Measurements from ENCODE around the gene VARS2.
"Not testable (repeated sequence)": the region's sequence is repeated elsewhere in the genome, so short reads cannot be mapped to it uniquely, and the experiment has no call there.

VARS2 gene

DNA sequence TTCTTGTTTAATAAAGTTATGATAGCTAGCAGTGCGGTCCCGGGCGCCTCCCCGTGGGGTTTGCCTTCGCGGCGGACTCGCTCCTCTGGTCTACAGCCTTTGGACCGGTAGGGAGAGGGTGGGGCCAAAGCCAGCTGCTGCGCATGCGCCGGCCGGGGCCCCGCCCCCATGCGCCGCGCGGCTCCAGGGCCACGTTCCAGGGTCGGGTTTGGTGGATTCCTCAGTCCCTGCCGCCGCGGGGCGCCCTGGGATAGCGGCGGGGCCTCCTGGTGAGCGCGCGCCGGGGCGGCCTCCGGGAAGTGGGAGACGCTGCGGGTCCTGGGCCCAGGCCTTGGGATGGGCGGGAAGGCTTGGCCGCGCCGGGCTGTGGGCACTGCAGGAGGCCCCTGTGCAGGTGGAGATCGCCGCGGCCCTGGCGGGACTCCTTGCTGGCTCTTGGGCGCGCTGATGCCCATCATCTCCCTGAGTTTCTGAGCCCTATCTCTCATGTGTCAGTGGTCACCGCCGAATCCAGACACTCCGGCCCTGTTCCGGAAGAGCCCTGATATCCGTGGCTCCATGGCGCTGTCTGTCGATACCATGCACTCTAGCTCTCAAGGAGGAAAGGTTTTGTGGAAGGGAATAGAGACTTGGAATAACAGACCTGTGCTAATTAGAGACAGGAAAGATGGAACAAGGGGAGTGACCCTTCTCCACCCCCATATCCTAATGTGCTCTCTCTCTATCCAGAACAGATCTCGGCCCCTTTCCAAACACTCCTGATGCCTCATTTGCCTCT, at the start of gene VARS2:
Gene VARS2 (plus strand): TSS at position 163 of the 778 bp plus-strand sequence. CDS start 599 bp downstream, at position 762.
- DNase-seq = peak; percentile 92

GRCh38 chr6:30864325-30864724, 49.7 kb upstream of the VARS2 start:
- DNase-seq = no peak

DNA sequence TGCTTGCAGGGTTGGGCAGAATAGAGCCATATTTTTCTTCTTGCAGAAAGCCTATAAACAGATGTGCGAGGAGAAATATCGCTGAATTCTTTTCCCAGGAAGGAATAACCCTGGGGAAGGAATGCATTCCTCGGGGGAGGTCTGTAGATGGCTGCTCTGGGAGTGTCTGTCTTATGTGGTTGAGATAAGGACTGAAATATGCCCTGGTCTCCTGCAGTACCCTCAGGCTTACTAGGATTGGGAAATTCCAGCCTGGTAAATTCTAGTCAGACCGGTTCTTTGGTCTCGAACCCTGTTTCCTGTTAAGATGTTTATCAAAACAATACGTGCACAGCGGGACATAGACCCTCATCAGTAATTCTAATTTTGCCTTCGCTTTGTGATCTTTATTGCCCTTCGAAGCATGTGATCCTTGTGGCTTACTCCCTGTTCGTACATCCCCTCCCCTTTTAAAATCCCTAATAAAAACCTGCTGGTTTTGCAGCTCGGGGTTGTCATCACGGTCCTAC, 44.7 kb upstream of the VARS2 start:
- not testable (repeated sequence) for DNase-seq

GRCh38 chr6:30870546-30870945, 43.5 kb upstream of the VARS2 start:
- no peak for DNase-seq

DNA sequence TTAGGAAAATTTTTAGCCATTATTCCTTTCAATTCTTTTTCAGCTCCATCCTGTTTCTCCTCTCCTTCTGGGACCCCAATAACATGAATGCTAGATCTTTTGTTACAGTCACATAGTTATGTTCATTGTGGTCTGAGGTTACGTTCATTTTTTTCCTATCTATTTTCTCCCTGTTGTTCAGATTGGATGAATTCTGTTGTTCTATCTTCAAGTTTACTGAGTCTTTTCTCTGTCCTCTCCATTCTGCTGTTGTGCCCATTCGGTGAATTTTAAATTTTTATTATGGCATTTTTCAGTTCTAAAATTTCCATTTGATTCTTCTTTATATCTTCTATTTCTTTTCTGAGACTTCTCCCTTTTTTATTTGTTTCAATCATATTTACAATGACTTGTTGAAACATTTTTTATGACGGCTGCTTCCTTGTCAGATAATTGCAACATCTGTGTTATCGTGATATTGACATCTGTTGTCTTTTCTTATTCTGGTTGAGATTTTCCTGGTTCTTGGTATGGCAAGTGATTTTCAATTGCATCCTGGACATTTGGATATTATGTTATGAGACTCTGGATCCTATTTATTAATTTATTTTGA, 42.4 kb upstream of the VARS2 start:
- DNase-seq = no peak

DNA sequence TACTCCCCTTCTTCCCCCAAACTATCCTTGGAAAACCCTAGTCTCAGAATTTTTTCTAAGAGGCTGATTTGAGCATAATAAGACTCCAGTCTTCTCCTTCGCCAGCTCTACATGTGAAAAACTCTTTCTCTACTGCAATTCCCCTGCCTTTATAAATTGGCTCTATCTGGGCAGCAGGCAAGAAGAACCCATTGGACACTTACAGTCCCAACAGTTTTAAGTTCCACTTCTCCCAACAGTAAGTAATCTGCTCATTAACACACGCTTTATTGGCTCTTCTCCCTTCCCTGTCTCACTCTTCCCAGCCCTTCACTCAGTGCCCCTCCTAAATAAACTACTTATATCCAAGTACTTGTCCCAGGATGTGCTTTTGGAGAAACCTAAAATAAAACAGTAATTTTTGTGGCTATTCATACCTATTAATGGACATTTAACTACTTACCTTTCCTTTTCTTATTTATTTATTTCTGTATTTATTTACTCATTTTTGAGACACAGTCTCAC, 40.8 kb upstream of the VARS2 start:
- no peak for DNase-seq

GRCh38 chr6:30873795-30874194, 40.2 kb upstream of the VARS2 start:
- not testable (repeated sequence) for DNase-seq

DNA sequence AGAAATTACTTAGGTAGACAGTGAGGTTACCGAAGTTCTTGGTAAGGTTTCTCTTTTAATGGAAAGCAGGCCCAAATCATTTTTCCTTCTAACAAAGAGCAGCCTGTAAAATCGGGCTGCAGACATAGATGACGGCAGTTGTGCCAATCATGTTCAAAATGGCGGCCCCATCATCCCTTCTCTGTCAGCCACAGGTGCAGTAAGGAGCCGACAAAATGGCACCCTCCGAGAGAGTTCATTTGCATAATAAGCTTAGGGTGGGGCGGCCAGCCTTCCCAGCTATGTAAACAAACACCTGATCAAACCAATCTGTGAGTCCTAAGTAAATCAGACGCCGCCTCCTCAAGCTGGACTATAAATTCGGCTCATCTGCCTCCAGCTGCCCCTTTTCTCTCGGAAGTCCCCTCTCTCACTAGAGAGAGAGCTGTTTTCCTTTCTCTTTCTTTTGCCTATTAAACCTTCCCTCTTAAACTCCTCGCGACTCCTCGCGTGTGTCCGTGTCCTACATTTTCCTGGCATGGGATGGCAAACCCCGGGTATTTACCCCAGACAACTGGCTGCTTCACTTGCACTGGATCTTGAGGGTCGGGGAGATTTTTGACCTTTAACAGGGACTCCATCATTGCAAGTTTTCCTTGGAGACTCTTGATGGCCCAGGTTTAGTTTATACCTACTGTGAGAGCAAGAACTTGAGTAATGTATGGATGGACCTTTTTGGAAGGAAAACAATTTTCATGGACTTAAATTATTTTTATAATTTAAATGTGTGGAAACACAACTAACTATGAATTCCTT, 38.6 kb upstream of the VARS2 start:
- no peak for DNase-seq

DNA sequence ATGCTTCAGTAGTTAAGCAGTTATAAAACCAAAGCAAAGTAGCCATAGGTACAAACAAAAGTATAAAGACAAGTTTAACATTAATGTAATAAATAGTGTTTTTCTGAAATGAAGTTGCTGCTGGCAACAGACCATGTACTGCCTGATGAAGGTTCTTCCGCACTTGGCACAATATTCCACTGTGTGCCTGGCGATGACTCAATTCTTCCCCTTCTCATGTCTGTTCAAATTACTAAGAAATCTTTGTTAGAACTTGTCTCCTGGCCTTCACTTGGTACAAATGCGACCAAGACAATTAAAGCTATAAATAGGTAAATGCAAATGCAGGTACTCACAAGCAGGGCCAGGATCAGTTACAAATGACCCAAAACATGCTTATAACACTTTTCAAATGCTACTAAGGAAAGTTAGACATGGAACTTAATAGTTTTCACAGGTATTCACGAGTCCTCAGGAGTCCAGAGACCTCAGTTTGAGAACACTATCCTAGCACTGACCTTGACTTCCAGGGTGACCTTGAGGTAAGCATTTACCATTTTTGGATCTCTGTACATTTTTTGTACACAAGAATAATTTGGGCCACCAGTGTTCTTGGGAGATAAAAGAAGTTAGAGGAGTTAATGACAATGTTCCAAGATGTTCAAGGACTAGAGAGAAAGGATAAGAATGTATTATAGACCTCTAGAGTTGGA, 37.9 kb upstream of the VARS2 start:
- peak; percentile 55 for DNase-seq

DNA sequence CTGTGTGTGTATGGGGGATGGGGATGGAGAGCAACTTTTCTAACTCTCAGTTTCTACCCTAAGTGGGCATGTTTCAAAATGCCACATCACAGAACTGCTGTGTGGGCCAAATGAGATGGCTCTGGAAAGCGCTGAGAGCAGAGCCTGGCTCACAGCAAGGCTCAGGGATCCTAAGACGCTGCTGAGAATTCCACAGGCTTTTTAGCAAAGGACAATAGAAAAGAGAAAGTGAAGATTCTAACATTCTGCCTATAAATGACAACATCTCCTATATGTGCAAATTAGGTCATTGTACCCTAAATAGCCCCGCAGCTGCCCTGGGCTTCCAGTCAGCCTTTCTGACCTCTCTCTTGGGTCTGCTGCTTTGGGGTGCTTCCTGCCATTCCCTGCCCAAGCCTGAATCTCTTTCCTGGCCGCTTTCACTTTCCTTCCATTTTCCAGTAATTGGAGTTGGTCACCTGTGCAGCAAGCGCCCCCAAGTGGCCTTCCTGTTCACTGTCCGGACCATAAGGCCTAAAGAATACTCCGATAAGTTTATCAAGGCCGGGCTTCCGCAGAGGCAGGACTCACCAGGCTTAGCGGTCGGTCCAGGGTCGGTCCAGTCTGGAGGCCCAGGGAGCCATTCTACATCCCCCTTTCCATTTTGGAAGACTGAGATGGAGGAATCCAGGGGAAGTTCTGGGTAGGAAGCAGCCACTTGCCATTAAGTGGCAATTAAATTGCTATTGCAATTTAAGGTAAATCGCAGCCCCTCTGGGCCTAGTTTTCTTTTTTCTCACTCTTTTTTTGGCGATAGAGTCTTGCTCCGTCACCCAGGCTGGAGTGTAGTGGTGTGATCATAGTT, 36.4 kb upstream of the VARS2 start:
- peak; percentile 91 for DNase-seq

DNA sequence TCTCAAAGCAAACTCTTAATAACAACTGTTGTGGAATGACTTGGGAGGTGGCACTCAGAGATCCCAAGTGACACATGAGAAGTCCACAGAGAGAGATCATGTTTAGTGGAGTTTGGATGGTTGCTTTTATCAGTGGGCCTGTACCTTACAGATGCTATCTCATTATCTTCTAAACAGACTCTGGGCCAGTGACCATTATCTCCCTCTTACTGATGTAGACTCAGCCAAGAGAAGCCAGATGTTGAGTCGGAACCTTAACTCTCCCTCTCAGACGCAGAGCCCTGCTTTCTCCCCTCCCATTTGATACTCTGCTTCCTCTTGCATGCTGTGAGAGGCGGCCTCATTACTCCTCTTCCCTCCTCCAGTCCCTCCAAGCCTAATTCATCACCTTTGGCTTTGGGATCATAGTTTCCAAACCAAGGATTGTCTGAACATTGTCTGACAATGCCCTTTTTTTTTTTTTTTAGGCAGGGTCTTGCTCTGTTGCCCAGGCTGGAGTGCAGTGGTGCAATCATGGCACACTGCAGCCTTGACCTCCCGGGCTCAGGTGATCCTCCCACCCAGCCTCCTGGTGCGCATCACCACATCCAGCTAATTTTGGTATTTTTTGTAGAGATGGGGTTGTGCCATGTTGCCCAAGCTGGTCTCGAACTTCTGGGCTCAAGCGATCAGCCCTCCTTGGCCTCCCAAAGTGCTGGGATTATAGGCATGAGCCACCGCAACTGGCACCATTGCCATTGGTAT, 34.2 kb upstream of the VARS2 start:
- no peak for DNase-seq

- DNase-seq = no peak
Observed at GRCh38 chr6:30880698-30881252, 33.3 kb upstream of the VARS2 start.

- DNase-seq = peak; percentile 55
Observed at GRCh38 chr6:30881392-30882203, 32.4 kb upstream of the VARS2 start.

DNA sequence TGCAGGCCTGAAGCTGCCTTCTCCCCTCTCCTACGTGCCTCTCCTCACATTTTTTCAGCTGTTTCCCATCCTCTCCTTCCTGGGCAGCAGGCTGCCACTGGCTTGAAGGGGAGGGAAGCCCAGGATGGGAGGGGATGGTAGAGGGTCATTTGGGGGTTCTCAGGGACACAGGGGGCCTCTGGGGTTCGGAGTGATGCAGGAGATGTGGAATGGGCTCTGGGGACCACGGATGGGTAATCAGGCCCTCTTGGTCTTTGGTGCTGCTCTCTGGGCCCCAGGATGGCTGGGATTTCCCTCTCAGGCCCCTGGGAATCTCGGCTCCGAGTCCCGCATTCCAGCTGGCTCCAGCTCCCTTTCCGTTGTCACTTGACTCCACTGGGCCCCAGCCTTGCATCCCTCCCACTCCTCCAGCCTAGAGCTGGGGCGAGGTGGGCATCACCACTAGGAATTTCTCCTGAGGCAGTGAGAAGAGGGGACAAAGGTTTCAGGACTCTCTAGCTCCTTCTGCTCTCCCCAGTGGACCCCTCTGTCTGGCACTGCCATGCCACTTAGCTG, 31.8 kb upstream of the VARS2 start:
- DNase-seq = no peak

DNA sequence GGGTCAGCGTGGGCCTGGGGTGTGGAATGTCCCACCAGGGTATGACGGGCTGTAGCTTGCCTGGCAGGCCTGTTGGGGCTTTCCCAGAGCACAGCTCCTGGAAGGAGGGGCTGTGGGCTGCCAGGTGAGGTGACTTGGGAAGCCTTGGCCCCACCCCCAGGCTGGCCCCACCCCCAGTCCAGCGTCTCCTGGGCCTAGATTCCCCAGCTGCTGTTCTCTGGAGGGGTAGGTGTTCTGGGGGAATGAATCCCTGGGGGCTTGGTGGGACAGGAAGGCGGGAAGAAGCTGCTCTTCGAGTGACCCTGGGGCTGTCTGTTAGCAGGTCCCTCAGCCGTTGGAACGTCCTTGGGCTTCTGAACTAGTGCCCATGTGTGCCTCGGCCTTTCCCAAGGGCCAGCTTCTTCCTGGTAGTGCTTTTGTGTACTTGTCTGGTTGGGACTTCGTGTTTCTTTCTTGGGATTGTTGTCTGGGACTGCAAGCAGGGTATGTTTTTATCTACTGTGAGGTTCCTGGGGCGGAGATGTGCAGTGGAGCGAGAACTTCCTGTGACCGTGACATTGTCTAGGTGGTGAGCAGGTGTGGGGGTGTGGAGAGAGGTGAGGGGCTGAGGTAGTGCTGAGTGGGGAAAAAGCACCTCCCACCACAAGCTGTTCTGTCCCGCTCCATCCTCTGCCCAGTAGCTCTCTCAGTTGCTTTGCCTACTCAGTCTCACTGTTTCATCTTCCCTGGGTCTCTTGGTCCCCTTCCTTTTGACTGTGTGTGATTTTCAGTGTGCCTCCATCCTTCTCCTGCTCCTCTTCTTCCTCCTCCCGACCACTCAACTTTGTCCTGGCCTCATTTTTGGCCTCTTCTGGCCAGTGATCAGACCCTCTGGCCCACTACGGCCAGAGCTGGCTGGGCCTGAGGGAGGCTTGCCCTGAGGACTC, 31.0 kb upstream of the VARS2 start:
- no peak for DNase-seq

GRCh38 chr6:30883685-30884520, 30.1 kb upstream of the VARS2 start, which contains the start of gene DDR1:
DDR1 (plus strand) TSS chr6:30884519; CDS start chr6:30888730, 4,211 bp downstream.
- peak; percentile 61 for DNase-seq
